Thyroid gland (tissue), 4 donors: ENCODE measurements around the gene UHRF1. TPM values are rescaled to one million over a fixed set of nuclear protein-coding genes. Genes with fewer than 3 reads are reported as not detected.

Source experiments
- DNase-seq, 2 donors: peaks; one replicate each; pipeline ENCODE4 v3.0.0-alpha.2; 2019
- H3K27ac ChIP-seq, 3 donors: fragments of 200-600 bp; sonication (generic); 1 replicate in 2 of 3; 2 replicates in 1 of 3; pipeline ENCODE4 v1.5.1; 2016 to 2019; ENCODE audit warnings: mild to moderate bottlenecking in 1 of 3, moderate library complexity in 1 of 3
- H3K27me3 ChIP-seq: fragments of 200-600 bp; sonication (generic); one replicate; pipeline ENCODE4 v1.5.1; 2019
- H3K36me3 ChIP-seq, 2 donors: fragments of 200-600 bp; sonication (generic); one replicate each; pipeline ENCODE4 v1.5.1; 2016 to 2019
- H3K4me1 ChIP-seq, 2 donors: fragments of 200-600 bp; sonication (generic); one replicate each; pipeline ENCODE4 v1.5.1; 2017 to 2019
- H3K4me3 ChIP-seq, 3 donors: fragments of 200-600 bp; sonication (generic); replicated peaks in 1 of 3; 1 replicate in 2 of 3; 2 replicates in 1 of 3; pipeline ENCODE4 v1.5.1; 2016; ENCODE audit warnings: mild to moderate bottlenecking in 1 of 3
- H3K9me3 ChIP-seq: fragments of 200-600 bp; sonication (generic); one replicate; pipeline ENCODE4 v1.5.1; 2017
- POLR2A ChIP-seq, 2 donors: fragments of 450-650 bp; IDR thresholded peaks; one replicate each; pipeline ENCODE4 v1.6.1; 2017; ENCODE audit warnings: antibody characterized with exemption in 2 of 2, mild to moderate bottlenecking in 2 of 2, moderate library complexity in 1 of 2
- WGBS, 2 donors: methylation state at CpG; one replicate each; pipeline ENCODE4 v1.1.5; 2017; 5-methylcytosine and 5-hydroxymethylcytosine counted together
- intact Hi-C: fragments of 100-400 bp; cut with DNase I; formaldehyde crosslinking; loops from one replicate; pipeline ENCODE4 v1.15.1; 2023
- total RNA-seq, 4 donors: library from RNA; depleted of rRNA; stranded (reverse); fragments of >200 nt; gene quantifications; one replicate each; pipeline ENCODE4 v1.2.3, GENCODE V29; 2016
- TF ChIP-seq, protein P1 (sequence below), 6 experiments: fragments of 200-600 bp in 3 of 6; fragments of 450-650 bp in 3 of 6; sonication (generic) in 3 of 6; IDR thresholded peaks; one replicate each; pipeline ENCODE4 v1.5.1; 2016 to 2019; ENCODE audit warnings: antibody characterized with exemption in 6 of 6, mild to moderate bottlenecking in 2 of 6, inconsistent platforms in 1 of 6, moderate library complexity in 1 of 6

The UHRF1 gene
- total RNA-seq, 4 donors from 2014 or later: 0.11 to 0.71 (median 0.41) TPM

DNA sequence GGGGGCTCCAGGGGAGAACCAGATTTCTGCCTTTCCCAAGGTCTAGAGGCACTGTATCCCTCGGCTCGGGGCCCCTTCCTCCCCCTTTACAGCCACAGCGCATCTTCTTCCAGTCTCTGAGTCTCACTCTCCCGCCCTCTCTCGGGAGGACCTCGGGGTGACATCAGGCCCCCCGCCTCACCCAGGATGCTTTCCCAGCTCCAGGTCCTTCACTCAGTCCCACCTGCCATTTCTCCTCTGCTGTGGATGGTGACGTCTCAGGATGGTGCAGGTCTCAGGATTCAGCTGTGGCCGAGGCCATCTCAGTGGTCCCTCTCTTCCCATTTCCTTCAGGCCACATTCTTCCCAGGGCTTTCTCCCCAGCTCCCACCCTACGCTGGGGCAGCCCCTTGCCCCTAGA, 46.0 kb downstream of the UHRF1 start:
- DNase-seq: no peak
- Histone ChIP-seq H3K27me3 (no peaks in the 10 kb centered on the region), H3K9me3 (no peaks in the 10 kb centered on the region), H3K27ac (no peak overlapping the region), H3K4me3 (no peak overlapping the region), H3K4me1 (peaks cover 0 to 3% of the 10 kb centered on the region in 2 donors), H3K36me3 (no peaks in the 10 kb centered on the region)
- 95 to 96% methylated on average over 10 of the region's 10 CpGs for WGBS, 2 donors
- intact Hi-C loops: no loop called here
- TF ChIP-seq, protein P1, sequence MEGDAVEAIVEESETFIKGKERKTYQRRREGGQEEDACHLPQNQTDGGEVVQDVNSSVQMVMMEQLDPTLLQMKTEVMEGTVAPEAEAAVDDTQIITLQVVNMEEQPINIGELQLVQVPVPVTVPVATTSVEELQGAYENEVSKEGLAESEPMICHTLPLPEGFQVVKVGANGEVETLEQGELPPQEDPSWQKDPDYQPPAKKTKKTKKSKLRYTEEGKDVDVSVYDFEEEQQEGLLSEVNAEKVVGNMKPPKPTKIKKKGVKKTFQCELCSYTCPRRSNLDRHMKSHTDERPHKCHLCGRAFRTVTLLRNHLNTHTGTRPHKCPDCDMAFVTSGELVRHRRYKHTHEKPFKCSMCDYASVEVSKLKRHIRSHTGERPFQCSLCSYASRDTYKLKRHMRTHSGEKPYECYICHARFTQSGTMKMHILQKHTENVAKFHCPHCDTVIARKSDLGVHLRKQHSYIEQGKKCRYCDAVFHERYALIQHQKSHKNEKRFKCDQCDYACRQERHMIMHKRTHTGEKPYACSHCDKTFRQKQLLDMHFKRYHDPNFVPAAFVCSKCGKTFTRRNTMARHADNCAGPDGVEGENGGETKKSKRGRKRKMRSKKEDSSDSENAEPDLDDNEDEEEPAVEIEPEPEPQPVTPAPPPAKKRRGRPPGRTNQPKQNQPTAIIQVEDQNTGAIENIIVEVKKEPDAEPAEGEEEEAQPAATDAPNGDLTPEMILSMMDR (IDR thresholded peaks at IDR 0.05): no peak
- TF ChIP-seq POLR2A (IDR thresholded peaks at IDR 0.05): no peak

DNA sequence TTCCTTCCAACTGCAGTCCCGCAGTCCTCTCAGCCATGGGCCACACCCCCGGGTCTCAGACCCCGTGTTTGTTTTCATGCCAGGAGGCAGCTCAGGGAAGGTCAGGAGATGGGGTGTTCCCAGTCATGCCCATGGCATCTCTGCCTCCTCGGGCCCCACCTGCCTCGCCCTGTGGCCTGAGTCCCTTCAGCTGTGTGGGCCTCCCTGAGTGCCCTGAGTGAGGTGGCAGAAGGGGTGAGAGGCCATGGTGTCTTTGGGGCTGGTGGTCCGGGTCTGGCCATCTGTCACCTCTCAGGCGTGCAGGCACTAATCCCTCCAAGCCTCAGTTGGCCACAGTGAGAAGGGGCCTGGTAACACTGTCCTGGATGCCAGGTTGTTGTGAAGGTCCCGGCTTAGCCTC, 48.7 kb downstream of the UHRF1 start:
- Histone ChIP-seq H3K36me3 (no peaks in the 10 kb centered on the region), H3K27ac (no peak overlapping the region), H3K4me1 (peaks cover 0 to 3% of the 10 kb centered on the region in 2 donors), H3K27me3 (no peaks in the 10 kb centered on the region), H3K9me3 (no peaks in the 10 kb centered on the region), H3K4me3 (no peak overlapping the region)
- intact Hi-C loops: no loop called here
- no peak for DNase-seq
- TF ChIP-seq, protein P1 (IDR thresholded peaks at IDR 0.05): no peak
- no peak for TF ChIP-seq POLR2A (IDR thresholded peaks at IDR 0.05)
- WGBS, 2 donors: 100% methylated on average over 2 to 4 of the region's 8 CpGs

DNA sequence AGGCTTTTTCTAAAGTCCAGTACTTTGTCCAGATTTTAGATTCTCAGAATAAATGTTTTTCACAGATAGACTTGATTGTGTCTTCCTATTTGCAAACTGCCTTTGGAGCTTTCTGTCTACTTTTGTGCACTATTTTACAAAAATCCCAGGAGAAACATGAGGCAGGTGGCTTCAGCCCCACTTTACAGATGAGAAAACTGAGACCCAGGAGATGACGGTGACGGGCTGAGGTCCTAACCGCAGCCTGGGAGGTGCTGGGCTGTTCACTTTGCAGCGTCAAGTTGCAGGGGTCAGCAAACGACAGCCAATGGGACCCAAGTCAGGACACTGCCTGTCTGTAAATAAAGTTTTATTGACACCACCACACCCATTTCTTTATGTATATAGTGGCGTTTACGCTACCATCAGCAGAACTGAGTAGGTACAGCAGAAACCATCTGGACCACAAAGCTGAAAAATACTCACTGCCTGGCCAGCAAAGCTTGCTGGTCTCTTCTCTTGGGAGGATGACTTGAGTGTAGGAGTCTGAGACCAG, 52.9 kb downstream of the UHRF1 start:
- TF ChIP-seq, protein P1 (IDR thresholded peaks at IDR 0.05): no peak
- TF ChIP-seq POLR2A (IDR thresholded peaks at IDR 0.05): no peak
- intact Hi-C loops: no loop called here
- no peaks in the 10 kb centered on the region for H3K36me3 ChIP-seq
- no peak overlapping the region for H3K4me3 ChIP-seq
- H3K9me3 ChIP-seq: no peaks in the 10 kb centered on the region
- no peaks in the 10 kb centered on the region for H3K27me3 ChIP-seq
- H3K27ac ChIP-seq: no peak overlapping the region
- no peak for DNase-seq
- H3K4me1 ChIP-seq: peaks cover 0 to 3% of the 10 kb centered on the region in 2 donors
- 97 to 99% methylated on average over 7 of the region's 7 CpGs for WGBS, 2 donors

DNA sequence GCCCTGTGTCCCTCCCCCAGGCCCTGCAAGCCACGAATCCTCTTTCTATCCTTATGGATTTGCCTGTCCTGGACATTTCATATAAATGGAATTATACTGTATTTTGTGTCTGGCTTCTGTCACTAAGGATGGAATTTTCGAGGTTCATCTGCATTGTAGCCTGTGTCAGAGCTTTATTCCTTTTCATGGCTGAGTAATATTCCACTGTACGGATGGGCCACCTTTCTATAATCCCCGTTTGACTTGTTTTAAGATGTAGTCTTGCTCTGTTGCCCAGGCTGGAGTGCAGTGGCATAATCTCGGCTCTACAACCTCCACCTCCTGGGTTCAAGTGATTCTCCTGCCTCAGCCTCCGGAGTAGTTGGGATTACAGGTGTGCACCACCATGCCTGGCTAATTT, 55.8 kb downstream of the UHRF1 start:
- no peaks in the 10 kb centered on the region for H3K36me3 ChIP-seq
- DNase-seq: no peak
- 98% methylated on average over 6 of the region's 6 CpGs for WGBS, 2 donors
- peaks cover 3 to 4% of the 10 kb centered on the region in 2 donors for H3K4me1 ChIP-seq
- intact Hi-C loops: no loop called here
- TF ChIP-seq POLR2A (IDR thresholded peaks at IDR 0.05): no peak
- TF ChIP-seq, protein P1 (IDR thresholded peaks at IDR 0.05): no peak
- H3K9me3 ChIP-seq: no peaks in the 10 kb centered on the region
- H3K4me3 ChIP-seq: no peak overlapping the region
- H3K27me3 ChIP-seq: no peaks in the 10 kb centered on the region
- H3K27ac ChIP-seq: no peak overlapping the region

DNA sequence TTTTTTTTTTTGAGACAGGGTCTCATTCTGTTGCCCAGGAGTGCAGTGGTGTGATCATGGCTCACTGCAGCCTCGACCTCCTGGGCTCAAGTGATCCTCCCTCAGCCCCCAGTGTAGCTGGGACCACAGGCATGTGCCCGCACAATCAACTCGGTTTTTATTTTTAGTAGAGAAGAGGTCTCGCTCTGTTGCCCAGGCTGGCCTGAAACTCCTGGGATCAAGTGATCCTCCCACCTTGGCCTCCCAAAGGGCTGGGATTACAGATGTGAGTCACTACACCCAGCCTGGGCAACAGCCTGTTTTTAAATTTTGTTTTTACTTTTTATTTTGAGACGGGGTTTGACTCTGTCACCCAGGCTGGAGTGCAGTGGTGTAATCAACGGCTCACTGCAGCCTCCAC, 57.3 kb downstream of the UHRF1 start:
- Histone ChIP-seq H3K36me3 (no peaks in the 10 kb centered on the region), H3K9me3 (no peaks in the 10 kb centered on the region), H3K4me3 (no peak overlapping the region), H3K4me1 (peaks cover 13 to 17% of the 10 kb centered on the region in 2 donors), H3K27ac (no peak overlapping the region), H3K27me3 (no peaks in the 10 kb centered on the region)
- no peak for DNase-seq
- intact Hi-C loops: no loop called here
- WGBS, 2 donors: 68 to 76% methylated on average over 6 of the region's 6 CpGs
- TF ChIP-seq POLR2A (IDR thresholded peaks at IDR 0.05): no peak
- TF ChIP-seq, protein P1 (IDR thresholded peaks at IDR 0.05): no peak
